C4-2B (cell line): ENCODE results near the gene PLEKHA1.

Experiments
- H3K27ac ChIP-seq: fragments of 450-650 bp; 2 replicates; pipeline ENCODE4 v1.5.1; 2017
- ZFX ChIP-seq: fragments of 450-650 bp; IDR thresholded peaks from 2 replicates; pipeline ENCODE4 v1.6.1; 2017
- TF ChIP-seq, protein P1 (sequence below): fragments of 450-650 bp; conservative IDR thresholded peaks from 2 replicates; pipeline ENCODE4 v1.5.1; 2017; ENCODE audit warnings: mild to moderate bottlenecking

Gene PLEKHA1

DNA sequence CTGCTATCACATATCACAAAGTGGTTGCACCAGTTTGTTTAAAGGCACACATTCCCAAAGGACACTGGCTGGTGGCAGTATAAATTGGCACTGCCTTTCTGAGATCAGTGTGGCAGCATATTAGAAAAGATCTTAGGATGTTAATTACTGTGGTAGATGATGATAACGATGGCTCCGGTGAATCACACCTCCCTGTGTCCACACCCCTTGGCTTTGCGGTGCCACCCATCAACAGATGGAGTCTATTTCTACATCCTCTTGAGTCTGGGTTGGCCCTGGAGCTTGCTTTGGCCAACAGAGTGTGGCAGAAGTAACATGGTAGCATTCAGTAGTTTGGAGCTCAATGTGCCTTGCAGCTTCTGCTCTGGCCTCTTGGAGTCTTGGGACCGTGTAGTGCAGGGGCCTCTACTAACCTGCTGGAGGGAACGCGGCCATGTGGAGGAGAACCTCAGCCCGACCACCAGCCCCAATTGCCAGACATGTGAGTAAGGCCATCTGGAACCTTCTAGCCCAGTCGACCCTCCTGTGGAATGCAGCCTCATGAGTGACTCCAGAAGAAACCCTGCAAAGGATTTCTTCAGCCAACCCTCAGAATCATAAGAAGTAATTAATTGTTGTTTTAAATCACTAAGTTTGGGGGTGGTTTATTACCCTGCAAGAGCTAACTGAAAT, 27.2 kb upstream of the PLEKHA1 start:
- TF ChIP-seq ZFX, result no peak
- TF ChIP-seq, protein P1, sequence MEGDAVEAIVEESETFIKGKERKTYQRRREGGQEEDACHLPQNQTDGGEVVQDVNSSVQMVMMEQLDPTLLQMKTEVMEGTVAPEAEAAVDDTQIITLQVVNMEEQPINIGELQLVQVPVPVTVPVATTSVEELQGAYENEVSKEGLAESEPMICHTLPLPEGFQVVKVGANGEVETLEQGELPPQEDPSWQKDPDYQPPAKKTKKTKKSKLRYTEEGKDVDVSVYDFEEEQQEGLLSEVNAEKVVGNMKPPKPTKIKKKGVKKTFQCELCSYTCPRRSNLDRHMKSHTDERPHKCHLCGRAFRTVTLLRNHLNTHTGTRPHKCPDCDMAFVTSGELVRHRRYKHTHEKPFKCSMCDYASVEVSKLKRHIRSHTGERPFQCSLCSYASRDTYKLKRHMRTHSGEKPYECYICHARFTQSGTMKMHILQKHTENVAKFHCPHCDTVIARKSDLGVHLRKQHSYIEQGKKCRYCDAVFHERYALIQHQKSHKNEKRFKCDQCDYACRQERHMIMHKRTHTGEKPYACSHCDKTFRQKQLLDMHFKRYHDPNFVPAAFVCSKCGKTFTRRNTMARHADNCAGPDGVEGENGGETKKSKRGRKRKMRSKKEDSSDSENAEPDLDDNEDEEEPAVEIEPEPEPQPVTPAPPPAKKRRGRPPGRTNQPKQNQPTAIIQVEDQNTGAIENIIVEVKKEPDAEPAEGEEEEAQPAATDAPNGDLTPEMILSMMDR, result no peak
- H3K27ac ChIP-seq, result no peak overlapping the region

- TF ChIP-seq, protein P1, result no peak
- TF ChIP-seq ZFX, result no peak
- no peak overlapping the region for H3K27ac ChIP-seq
Observed at GRCh38 chr10:122348512-122348911, 26.0 kb upstream of the PLEKHA1 start.

DNA sequence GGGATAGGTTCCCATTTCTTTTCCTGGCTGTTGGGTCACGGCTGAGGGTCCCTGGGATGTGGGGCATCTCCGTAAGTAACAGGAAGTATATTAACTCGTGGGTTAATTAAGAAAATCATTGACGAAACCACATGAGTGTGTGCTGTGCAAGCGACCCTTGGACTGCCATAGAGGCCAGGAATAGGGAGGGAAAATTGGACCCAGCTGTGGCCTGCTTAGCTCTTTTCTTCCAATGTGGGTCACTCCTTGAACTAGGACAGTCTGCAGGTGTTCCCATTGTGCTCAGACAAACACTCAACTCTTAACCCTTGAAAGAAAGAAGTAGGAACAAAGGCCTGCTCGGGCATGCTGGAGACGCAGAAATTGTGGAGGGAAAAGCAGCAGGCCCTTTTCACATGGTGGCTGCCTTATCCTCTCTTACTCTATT, 25.6 kb upstream of the PLEKHA1 start:
- TF ChIP-seq, protein P1, result no peak
- TF ChIP-seq ZFX, result no peak
- no peak overlapping the region for H3K27ac ChIP-seq

DNA sequence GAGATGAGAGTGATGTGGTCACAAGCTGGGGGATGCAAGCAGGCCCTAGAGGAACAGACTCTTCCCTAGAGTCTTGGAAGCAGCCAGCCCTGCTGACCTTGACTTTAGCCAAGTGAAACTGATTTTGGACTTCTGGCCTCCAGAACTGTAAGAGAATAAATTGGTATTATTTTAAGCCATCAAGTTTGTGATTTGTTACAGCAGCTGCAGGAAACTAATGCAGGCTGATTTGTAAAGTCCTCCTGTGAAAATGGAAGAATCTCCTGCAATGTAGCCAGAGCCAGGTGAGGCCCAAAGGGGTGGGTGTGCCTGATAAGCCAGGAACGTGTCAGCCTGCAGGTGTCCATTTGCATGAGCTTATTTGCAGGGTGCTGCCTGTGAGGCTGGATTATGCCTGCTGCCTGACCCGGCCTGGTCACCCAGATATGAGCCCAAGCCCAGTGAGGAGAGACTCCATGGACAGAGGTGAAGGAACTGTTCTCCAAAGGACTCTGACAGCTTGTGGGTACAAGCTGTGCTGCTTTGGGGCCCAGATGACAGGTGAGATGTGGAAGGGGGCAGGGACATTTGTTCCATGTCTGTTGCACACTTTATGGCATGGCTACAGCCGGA, 24.6 kb upstream of the PLEKHA1 start:
- TF ChIP-seq, protein P1, result no peak
- TF ChIP-seq ZFX, result no peak
- H3K27ac ChIP-seq, result no peak overlapping the region

- H3K27ac ChIP-seq, result no peak overlapping the region
- TF ChIP-seq, protein P1, result no peak
- TF ChIP-seq ZFX, result no peak
Observed at GRCh38 chr10:122350893-122351292, 23.6 kb upstream of the PLEKHA1 start.

DNA sequence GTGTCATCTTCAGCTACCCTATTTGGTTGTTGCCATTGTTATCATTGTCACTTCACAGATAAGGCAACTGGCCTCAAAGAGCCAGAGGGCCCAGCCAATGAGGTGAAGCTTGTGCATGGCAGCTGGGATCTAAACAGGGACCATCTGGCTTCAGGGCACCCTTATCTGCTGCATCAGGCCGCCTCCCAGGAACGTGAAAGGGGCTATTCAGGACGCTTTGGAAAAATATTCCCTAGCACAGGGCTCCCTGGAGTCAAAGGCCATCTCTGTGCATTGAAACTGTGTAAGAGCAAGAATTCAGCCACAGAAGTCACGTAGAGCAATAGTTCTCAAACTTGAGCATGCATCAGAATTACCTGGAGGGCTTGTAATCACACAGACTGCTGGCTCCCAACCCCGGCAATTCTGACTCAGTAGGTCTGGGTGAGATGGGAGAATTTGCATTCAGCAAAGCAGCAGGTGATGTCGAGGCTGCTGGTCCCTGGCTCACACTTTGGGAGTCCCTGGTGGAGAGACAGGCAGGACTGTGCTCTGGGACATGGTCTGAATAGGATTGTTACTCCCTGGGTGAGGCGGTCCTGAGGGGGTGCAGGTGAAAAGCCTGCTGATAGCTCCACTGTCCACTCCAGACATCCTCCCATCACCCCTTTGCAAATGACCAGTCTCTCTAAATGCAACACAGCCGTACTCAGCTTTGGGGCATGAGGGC, 21.5 kb upstream of the PLEKHA1 start:
- no peak overlapping the region for H3K27ac ChIP-seq
- TF ChIP-seq, protein P1, result no peak
- no peak for TF ChIP-seq ZFX

DNA sequence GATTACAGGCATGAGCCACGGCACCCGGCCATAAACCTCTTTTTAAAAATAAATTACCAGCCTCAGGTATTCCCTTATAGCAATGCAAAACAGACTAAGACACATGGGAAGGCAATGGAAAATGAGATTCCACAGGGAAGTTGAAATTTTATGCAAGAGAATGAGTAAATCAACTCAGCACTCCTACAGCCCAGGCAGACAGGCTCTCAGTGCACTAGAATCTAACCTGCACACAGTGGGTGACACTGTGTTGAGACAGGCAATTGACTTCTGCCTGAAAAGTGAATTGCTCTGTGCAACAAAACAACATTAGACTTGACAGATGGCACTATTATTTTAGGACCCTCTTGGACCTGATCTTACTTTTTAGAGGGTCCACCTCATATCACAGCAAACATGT, 20.1 kb upstream of the PLEKHA1 start:
- H3K27ac ChIP-seq, result no peak overlapping the region
- TF ChIP-seq, protein P1, result no peak
- no peak for TF ChIP-seq ZFX
